D341Med (cell line): Measurements from ENCODE around the gene TAGLN2.
"Not testable (repeated sequence)": the region's sequence is repeated elsewhere in the genome, so short reads cannot be mapped to it uniquely, and the experiment has no call there.

Source experiments
- DNase-seq: peaks from one replicate; pipeline ENCODE4 v3.0.0; 2012; ENCODE audit warnings: low spot score

Gene TAGLN2

GRCh38 chr1:159899634-159900033 lies 25.7 kb downstream of the TAGLN2 start:
- DNase-seq: not testable (repeated sequence)

GRCh38 chr1:159898527-159898926 lies 26.8 kb downstream of the TAGLN2 start:
- no peak for DNase-seq

GRCh38 chr1:159897962-159898361 lies 27.3 kb downstream of the TAGLN2 start:
- no peak for DNase-seq

GRCh38 chr1:159896546-159896930 lies 28.8 kb downstream of the TAGLN2 start:
- DNase-seq: no peak

GRCh38 chr1:159895836-159896545 lies 29.3 kb downstream of the TAGLN2 start:
- DNase-seq: no peak

- DNase-seq: no peak
Measured at GRCh38 chr1:159895286-159895685, 30.0 kb downstream of the TAGLN2 start.

GRCh38 chr1:159892944-159893343 lies 32.4 kb downstream of the TAGLN2 start:
- no peak for DNase-seq

GRCh38 chr1:159891275-159892157 lies 33.8 kb downstream of the TAGLN2 start:
- peak; percentile 89 for DNase-seq

GRCh38 chr1:159890390-159890789 lies 34.9 kb downstream of the TAGLN2 start:
- no peak for DNase-seq

- DNase-seq: no peak
Measured at GRCh38 chr1:159889821-159890252, 35.5 kb downstream of the TAGLN2 start.

GRCh38 chr1:159889202-159889601 lies 36.1 kb downstream of the TAGLN2 start:
- DNase-seq: no peak

- DNase-seq: no peak
Measured at GRCh38 chr1:159884296-159884695, 41.0 kb downstream of the TAGLN2 start.

GRCh38 chr1:159883134-159883533 lies 42.2 kb downstream of the TAGLN2 start:
- no peak for DNase-seq

- no peak for DNase-seq
Measured at GRCh38 chr1:159882527-159882862, 42.8 kb downstream of the TAGLN2 start.

- DNase-seq: no peak
Measured at GRCh38 chr1:159881622-159882526, 43.4 kb downstream of the TAGLN2 start.

GRCh38 chr1:159880430-159880829 lies 44.9 kb downstream of the TAGLN2 start:
- no peak for DNase-seq

GRCh38 chr1:159879977-159880376 lies 45.3 kb downstream of the TAGLN2 start:
- DNase-seq: no peak

- DNase-seq: no peak
Measured at GRCh38 chr1:159879136-159879535, 46.2 kb downstream of the TAGLN2 start.

- no peak for DNase-seq
Measured at GRCh38 chr1:159877695-159878444, 47.4 kb downstream of the TAGLN2 start.

GRCh38 chr1:159873530-159874143 lies 51.7 kb downstream of the TAGLN2 start:
- no peak for DNase-seq

- DNase-seq: no peak
Measured at GRCh38 chr1:159872891-159873290, 52.4 kb downstream of the TAGLN2 start.
